ENCODE results near the gene NT5DC3.

Gene NT5DC3

GRCh38 chr12:103779410-103780092 is 61.5 kb downstream of the NT5DC3 start:
- no peak for DNase-seq

- no peak for DNase-seq
These were observed 62.3 kb downstream of the NT5DC3 start for GRCh38 chr12:103778781-103779180.

GRCh38 chr12:103774977-103775560 is 66.0 kb downstream of the NT5DC3 start:
- DNase-seq, result no peak

- no peak for DNase-seq
These were observed 67.7 kb downstream of the NT5DC3 start for GRCh38 chr12:103773109-103773910.

GRCh38 chr12:103772367-103773108 is 68.5 kb downstream of the NT5DC3 start:
- no peak for DNase-seq

GRCh38 chr12:103771466-103771865 is 69.6 kb downstream of the NT5DC3 start:
- DNase-seq, result no peak

GRCh38 chr12:103769240-103769945 is 71.6 kb downstream of the NT5DC3 start:
- DNase-seq, result no peak

- no peak for DNase-seq
These were observed 72.4 kb downstream of the NT5DC3 start for GRCh38 chr12:103768467-103769123.

- DNase-seq, result no peak
These were observed 75.0 kb downstream of the NT5DC3 start for GRCh38 chr12:103766028-103766427.

GRCh38 chr12:103765322-103765721 is 75.7 kb downstream of the NT5DC3 start:
- DNase-seq, result no peak

GRCh38 chr12:103762473-103762872 is 78.6 kb downstream of the NT5DC3 start:
- no peak for DNase-seq

- no peak for DNase-seq
These were observed 82.5 kb downstream of the NT5DC3 start for GRCh38 chr12:103758310-103759089.

- no peak for DNase-seq
These were observed 83.8 kb downstream of the NT5DC3 start for GRCh38 chr12:103757248-103757647.

- DNase-seq, result no peak
These were observed 84.6 kb downstream of the NT5DC3 start for GRCh38 chr12:103756443-103756842.

- no peak for DNase-seq
These were observed 85.6 kb downstream of the NT5DC3 start for GRCh38 chr12:103755425-103755824.

- DNase-seq, result no peak
These were observed 89.4 kb downstream of the NT5DC3 start for GRCh38 chr12:103751600-103751999.

GRCh38 chr12:103751171-103751570 is 89.9 kb downstream of the NT5DC3 start:
- no peak for DNase-seq

GRCh38 chr12:103748875-103749274 is 92.2 kb downstream of the NT5DC3 start:
- no peak for DNase-seq

- no peak for DNase-seq
These were observed 93.0 kb downstream of the NT5DC3 start for GRCh38 chr12:103748002-103748401.

- DNase-seq, result no peak
These were observed 95.1 kb downstream of the NT5DC3 start for GRCh38 chr12:103745962-103746361.

GRCh38 chr12:103743788-103744187 is 97.2 kb downstream of the NT5DC3 start:
- DNase-seq, result no peak

Measured in GDM1 (cell line).